ENCODE results near the gene PAPPA. TPM values are rescaled to one million over a fixed set of nuclear protein-coding genes. Genes with fewer than 3 reads are reported as not detected.

PAPPA gene
- total RNA-seq, 4 donors from 2014 or later, result 2.1 to 5.0 (median 3.7) TPM

DNA sequence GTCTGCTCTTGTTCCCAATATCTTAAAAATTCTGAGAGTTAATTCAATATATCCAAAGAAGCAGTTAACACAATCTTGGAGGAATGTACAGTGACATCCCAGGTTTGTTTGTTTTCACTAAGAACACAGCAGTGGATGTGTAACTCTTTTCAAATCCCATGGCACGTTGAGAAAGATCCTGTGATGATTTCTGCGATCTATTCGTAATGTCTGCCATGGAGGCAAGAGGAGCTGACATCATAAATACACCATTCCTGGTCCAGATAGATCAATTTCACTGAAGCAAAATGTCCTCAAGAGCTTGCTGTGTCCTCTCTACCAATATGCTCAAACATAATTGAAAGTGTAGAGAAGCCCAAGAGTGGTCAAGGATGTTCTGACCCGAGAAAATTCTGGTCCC is 280.7 kb downstream of the PAPPA start:
- H3K36me3 ChIP-seq, result peaks cover 0 to 7% (median 2%) of the 10 kb centered on the region in 4 donors
- intact Hi-C loops (cut with DNase I), result no loop called here
- no peaks in the 10 kb centered on the region for H3K27me3 ChIP-seq
- no peak overlapping the region for H3K27ac ChIP-seq (replicated peaks in 1 of 4)
- peak; percentile 60 for DNase-seq (ENCODE audit: extremely low spot score)
- TF ChIP-seq, protein P1, sequence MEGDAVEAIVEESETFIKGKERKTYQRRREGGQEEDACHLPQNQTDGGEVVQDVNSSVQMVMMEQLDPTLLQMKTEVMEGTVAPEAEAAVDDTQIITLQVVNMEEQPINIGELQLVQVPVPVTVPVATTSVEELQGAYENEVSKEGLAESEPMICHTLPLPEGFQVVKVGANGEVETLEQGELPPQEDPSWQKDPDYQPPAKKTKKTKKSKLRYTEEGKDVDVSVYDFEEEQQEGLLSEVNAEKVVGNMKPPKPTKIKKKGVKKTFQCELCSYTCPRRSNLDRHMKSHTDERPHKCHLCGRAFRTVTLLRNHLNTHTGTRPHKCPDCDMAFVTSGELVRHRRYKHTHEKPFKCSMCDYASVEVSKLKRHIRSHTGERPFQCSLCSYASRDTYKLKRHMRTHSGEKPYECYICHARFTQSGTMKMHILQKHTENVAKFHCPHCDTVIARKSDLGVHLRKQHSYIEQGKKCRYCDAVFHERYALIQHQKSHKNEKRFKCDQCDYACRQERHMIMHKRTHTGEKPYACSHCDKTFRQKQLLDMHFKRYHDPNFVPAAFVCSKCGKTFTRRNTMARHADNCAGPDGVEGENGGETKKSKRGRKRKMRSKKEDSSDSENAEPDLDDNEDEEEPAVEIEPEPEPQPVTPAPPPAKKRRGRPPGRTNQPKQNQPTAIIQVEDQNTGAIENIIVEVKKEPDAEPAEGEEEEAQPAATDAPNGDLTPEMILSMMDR (IDR thresholded peaks at IDR 0.05), result no peak
- TF ChIP-seq EP300 (IDR thresholded peaks at IDR 0.05) (no peak), POLR2A (IDR thresholded peaks at IDR 0.05; ENCODE audit: low read depth) (no peak), POLR2AphosphoS5 (IDR thresholded peaks at IDR 0.05) (no peak)
- H3K4me3 ChIP-seq, result no peak overlapping the region
- 84% methylated on average over 4 of the region's 4 CpGs for WGBS
- H3K9me3 ChIP-seq, result no peaks in the 10 kb centered on the region
- H3K4me1 ChIP-seq, result no peaks in the 10 kb centered on the region

DNA sequence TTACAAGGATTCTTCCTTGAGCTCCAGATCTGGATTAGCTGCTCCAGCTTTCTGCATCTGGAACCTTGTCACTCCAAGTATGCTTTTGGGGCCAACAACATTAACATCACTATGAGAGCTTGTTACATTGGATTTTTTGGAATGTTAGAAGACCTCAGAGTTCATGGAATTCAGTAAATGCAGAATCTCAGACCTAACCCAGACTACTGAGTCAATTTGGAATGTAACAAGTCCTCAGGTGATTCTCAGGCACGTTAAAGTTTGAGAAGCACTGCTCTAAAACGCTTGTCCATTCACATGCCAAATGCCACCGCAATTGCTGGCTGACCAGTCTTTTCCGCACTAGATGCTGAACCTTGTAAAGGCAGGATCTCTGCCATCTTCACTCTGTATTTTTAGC is 282.1 kb downstream of the PAPPA start:
- no peak for TF ChIP-seq EP300 (IDR thresholded peaks at IDR 0.05)
- TF ChIP-seq POLR2A (IDR thresholded peaks at IDR 0.05; ENCODE audit: low read depth), result no peak
- TF ChIP-seq, protein P1 (IDR thresholded peaks at IDR 0.05), result no peak
- TF ChIP-seq POLR2AphosphoS5 (IDR thresholded peaks at IDR 0.05), result no peak
- intact Hi-C loops (cut with DNase I), result no loop called here
- WGBS, result 86% methylated on average over 3 of the region's 4 CpGs
- H3K36me3 ChIP-seq, result peaks cover 0 to 21% (median 12%) of the 10 kb centered on the region in 4 donors
- H3K27ac ChIP-seq (replicated peaks in 1 of 4), result no peak overlapping the region
- DNase-seq (ENCODE audit: extremely low spot score), result peak; percentile 60
- H3K4me1 ChIP-seq, result no peaks in the 10 kb centered on the region
- no peak overlapping the region for H3K4me3 ChIP-seq
- no peaks in the 10 kb centered on the region for H3K27me3 ChIP-seq
- no peaks in the 10 kb centered on the region for H3K9me3 ChIP-seq

DNA sequence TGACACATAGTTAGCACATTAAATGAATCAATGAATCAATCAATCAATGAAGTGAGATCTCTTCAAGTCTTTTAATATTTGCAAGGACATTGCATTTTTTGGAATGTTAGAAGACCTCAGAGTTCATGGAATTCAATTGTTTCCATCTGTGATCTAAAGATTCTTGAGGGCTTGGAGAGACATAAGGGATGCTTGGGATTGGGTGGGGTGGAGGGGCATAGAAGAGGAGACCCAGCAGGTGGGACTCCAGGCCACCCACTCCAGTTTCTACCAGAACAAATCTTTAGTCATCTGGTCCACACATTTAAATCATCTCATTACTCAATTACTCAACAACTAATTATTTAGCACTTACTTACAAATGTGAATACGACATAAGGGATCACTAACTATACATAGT is 282.5 kb downstream of the PAPPA start:
- no peak overlapping the region for H3K4me3 ChIP-seq
- WGBS, result 70% methylated on average over 1 of the region's 1 CpG
- H3K27me3 ChIP-seq, result no peaks in the 10 kb centered on the region
- TF ChIP-seq EP300 (IDR thresholded peaks at IDR 0.05) (no peak), POLR2A (IDR thresholded peaks at IDR 0.05; ENCODE audit: low read depth) (no peak), POLR2AphosphoS5 (IDR thresholded peaks at IDR 0.05) (no peak)
- TF ChIP-seq, protein P1 (IDR thresholded peaks at IDR 0.05), result no peak
- peaks cover 0 to 23% (median 12%) of the 10 kb centered on the region in 4 donors for H3K36me3 ChIP-seq
- no peaks in the 10 kb centered on the region for H3K9me3 ChIP-seq
- no peak overlapping the region for H3K27ac ChIP-seq (replicated peaks in 1 of 4)
- intact Hi-C loops (cut with DNase I), result no loop called here
- DNase-seq (ENCODE audit: extremely low spot score), result peak; percentile 39
- H3K4me1 ChIP-seq, result no peaks in the 10 kb centered on the region

DNA sequence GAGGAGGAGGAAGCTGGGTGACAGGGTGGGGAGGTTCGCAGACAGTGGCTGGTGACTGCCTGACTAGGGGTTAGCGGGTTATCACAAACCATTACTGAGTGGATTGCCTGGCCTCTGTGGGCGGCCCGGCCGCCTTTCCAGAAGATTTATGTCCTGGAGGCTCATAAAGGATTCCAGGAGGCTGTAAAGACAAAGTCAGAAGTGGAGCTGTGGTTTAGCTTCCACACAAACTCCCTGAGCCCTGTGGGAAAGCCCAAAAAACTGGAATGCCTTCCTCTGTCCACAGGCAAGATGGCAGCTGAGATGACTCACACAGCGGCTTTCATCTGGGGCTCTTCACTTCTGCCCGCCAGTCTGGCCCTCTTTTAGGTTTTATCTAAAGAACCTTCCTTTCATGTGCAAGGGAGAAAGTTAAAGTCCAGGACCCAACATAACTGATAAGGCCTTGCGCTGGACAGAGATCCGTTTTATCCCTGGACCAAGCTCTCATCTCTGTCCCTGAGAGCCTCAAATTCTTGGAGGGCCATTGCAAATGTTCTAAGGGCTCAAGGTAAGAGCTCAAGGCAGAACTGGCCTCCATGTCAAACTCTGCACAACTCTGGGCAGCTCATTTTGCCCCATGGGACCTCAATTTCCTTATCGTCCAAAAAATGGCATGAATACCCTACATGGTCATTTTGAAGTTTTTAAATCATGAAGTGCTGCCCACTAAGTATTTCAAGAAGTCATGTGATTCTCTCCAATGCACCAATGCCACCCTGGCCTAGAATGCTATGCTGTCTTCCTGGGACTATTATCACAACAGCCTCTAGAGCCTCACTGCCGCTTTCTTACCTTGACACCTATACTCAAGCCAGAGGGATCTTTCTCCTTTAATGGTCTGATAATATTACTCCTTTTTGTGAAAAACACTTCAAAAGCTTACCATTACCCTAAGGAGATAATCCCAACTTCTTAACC is 284.1 kb downstream of the PAPPA start:
- WGBS, result 83% methylated on average over 10 of the region's 11 CpGs
- TF ChIP-seq POLR2A (IDR thresholded peaks at IDR 0.05; ENCODE audit: low read depth) (no peak), EP300 (IDR thresholded peaks at IDR 0.05) (no peak), POLR2AphosphoS5 (IDR thresholded peaks at IDR 0.05) (no peak)
- TF ChIP-seq, protein P1 (IDR thresholded peaks at IDR 0.05), result no peak
- intact Hi-C loops (cut with DNase I), result no loop called here

More for the DNA sequence above, 284.1 kb downstream of the PAPPA start:
- Histone ChIP-seq H3K4me3 (no peak overlapping the region), H3K27ac (replicated peaks in 1 of 4) (no peak overlapping the region), H3K36me3 (peaks cover 0 to 34% (median 12%) of the 10 kb centered on the region in 4 donors), H3K9me3 (no peaks in the 10 kb centered on the region), H3K4me1 (no peaks in the 10 kb centered on the region), H3K27me3 (no peaks in the 10 kb centered on the region)
- DNase-seq (ENCODE audit: extremely low spot score), result peak; percentile 57

All from esophagus muscularis mucosa (tissue), 4 donors.